Stimulated activated CD4-positive, alpha-beta T cell treated with anti-CD3 and anti-CD28 coated beads, Interleukin-2, amount 100 ng/mL, for 4 hours (primary cell): ENCODE data around the gene KHDC4.
A peak's percentile ranks its signal among the peaks of the same experiment; 100 is the strongest.
"Not testable (repeated sequence)": the region's sequence is repeated elsewhere in the genome, so short reads cannot be mapped to it uniquely, and the experiment has no call there.

Source experiments
- DNase-seq: peaks from one replicate; pipeline ENCODE4 v3.0.0-alpha.2; 2020; ENCODE audit warnings: low read depth

The KHDC4 gene

DNA sequence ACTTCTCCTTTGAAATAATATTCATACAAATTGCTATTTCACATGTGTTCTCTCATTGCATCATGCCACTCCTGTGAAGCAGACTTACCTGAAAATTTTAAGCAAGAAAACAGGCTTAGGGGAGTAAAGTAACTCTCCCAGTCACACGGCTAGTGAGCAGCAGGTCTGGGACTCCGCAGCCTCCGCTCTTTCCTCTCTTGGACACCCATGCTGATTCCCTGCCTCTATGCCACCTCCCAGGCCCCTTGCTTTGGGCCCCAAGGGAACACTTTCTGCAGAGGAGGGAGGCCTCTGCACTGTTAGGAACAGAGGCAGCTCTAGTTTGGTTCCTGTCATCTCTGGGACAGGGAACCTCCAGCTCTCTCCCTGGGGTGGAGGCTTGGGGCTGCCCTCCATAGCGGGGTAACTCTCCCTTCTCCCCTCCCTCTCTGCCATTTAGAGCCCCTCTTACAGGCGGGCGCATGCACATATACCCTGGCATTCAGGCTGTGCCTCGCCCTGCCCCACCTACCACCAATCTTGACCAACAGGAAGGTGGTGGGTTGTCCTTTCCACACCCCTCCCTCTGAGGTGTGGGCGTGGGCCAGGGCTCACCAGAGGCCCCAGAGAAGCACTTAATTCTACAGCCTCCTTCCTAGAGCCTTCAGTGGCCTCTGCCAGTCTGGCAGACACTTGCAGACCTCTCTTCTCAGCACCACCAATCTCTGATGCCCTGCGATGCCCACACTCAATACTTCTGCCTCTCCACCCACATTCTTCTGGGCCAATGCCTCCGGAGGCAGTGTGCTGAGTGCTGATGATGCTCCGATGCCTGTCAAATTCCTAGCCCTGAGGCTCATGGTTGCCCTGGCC is 7.0 kb upstream of the KHDC4 start, which contains the start of gene RXFP4:
Gene RXFP4 (plus strand): TSS at position 646 of the 852 bp plus-strand sequence. CDS start 72 bp downstream, at position 718.
- no peak for DNase-seq

DNA sequence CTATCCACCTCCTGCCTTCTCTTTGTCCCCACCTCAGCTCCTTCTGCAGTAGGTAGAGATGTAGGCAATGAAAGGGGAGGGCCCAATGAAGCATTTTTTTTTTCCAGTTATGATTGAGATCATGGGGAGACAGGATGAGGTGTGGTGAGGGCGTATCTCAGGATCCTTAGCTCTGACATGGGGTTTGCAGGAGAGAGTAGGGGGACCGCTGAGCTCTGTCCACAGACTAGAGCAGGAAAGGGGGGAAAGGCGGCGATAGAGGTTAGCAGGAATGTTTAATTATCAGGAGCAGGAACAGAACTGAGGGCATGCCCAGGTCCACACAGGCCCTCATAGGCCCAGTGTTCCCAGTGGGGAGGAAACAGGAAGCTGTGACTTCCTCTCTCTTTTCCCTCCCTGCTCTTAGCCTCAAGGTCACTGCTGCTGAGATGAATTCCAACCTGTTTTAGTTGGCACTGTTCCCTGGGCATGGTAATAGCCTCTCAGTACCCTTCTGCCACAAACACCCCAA is 6.3 kb upstream of the KHDC4 start:
- no peak for DNase-seq

DNA sequence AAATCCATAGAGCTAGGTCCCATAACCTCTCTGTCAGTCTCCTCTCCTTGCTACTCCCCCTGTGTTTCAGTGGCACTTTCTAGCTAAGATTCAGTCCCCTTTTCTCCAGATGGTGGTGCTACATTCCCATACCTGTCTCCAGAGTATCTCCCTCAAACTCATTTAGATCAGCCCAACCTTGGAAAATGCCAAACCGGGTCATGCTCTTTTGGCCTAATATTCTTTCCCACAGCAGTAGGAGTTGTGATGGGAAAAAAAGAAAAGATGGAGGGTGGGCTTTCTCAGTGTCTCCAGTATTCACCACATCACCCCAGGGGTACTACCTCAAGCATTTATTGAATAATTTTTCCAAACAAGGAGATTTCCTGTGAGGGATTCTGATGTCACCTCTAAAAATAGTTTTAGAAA is 4.0 kb upstream of the KHDC4 start:
- DNase-seq, result no peak

DNA sequence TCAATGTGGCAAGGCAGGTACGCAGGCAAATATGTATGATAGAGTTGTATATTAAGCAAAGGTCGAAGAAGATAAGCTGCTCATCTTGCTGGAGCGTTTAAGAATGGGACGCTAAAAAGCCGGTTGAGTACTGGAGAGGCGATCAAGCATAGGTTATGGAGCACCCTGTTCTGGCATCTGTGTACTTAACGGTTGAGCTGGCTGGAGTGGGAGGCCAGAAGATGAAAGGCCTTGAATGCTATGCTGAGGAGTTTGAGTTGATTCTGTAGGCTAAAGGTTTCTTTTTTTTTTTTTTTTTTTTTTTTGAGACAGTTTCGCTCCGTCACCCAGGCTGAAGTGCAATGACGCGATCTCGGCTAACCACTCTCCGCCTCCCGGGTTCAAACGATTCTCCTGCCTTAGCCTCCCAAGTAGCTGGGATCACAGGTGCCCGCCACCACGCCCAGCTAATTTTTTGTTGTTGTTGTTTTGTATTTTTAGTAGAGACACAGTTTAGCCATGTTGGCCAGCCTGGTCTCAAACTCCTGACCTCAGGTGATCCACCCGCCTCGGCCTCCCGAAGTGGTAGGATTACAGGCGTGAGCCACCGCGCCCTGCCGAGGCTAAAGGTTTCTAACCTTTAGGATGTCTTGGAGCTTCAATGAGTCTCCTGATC is 850 bp upstream of the KHDC4 start:
- no peak for DNase-seq

DNA sequence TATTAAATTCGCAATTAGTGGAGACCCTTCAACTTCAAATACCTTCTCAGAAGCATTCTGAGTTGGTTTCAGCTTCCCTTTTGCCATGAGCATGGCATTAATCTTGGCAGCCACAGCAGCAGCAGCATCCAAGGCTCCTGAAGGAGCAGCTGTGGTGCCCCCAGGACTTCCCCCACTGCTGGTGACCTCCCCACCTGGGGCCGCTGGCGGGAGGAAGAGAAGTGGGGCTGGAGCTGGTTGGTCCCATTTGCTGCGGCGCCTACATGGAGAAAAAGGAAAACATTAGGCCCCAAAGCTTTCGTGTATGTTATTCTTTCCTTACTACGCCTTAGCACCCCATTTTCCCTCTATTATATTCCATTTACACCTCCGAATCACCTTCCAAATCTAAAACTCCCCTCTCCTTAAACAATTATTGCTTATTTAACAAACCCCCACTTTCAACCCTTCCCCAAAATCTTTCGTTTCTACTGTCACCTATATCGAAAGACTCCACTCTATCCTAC is 569 bp downstream of the KHDC4 start:
- no peak for DNase-seq

DNA sequence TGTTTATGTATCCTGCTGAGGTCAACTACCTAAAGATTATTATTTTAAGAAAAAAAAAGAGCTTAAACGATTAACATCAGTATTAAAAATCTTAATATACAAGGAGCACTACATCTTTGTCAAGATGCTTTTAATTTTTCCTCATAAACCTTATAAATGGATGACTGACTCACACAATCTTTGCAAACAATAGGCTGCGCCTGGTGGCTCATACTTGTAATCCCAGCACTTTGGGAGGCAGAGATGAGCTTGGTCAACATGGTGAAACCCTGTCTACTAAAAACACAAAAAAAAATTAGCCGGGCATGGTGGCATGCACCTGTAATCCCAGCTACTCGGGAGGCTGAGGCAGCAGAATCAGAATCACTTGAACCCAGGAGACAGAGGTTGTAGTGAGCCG is 1.7 kb downstream of the KHDC4 start:
- DNase-seq, result no peak

DNA sequence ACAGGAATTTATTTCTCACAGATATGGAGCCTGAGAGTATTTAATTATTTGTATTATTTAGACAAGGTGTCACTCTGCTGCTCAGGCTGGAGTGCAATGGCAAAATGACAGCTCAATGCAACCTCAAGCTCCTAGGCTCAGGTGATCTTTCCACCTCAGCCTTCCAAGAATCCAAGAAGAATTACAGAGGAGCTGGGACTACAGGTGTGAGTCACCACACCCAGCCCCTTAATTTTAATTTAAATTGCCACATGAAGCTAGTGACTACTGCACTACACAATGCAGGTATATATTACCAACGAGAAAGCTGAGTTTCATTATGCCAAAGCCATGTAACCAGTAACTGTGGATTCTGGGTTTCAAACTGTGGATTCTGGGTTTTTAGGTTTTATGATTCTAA is 2.1 kb downstream of the KHDC4 start:
- no peak for DNase-seq

DNA sequence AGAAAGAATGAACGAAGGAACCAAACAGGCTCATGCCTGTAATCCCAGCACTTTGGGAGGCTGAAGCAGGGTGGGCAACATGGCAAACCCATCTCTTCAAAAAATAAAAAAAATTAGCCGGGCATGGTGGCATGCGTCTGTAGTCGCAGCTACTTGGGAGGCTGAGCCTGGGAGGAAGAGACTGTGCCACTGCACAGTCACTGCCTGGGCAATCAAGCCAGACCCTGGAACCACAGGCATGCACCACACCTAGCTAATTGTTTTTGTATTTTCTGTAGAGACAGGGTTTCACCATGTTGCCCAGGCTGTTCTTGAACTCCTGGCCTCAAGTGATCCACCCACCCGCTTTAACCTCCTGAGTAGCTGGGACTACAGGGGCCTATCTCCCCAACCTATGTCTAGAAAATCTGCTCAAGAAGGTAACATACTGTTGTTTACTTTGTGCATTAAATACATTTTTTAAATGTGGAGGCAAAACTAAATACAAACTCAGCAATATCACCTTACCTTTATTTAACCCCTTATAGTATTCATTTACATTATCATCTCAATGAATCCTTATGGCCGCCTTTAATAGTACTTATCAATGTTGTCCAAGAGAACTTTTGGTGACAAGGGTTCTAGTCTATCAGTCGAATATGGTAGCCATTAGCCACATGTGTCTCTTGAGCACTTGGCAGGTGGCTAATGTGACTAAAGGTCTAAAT is 2.7 kb downstream of the KHDC4 start:
- DNase-seq, result no peak

DNA sequence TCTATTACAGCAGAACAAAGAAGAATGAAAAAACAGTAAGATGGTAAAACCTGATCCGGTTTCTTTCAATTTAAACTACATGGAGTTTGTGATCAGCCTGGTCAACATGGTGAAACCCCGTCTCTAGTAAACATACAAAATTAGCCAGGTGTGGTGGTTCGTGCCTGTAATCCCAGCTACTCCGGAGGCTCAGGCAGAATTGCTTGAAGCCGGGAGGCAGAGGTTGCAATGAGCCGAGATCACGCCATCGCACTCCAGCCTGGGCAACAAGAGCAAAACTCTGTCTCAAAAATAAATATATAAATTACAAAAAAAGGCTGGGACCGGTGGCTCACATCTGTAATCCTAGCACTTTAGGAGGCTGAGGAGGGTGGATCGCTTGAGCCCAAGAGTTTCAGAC is 3.5 kb downstream of the KHDC4 start:
- DNase-seq, result not testable (repeated sequence)

DNA sequence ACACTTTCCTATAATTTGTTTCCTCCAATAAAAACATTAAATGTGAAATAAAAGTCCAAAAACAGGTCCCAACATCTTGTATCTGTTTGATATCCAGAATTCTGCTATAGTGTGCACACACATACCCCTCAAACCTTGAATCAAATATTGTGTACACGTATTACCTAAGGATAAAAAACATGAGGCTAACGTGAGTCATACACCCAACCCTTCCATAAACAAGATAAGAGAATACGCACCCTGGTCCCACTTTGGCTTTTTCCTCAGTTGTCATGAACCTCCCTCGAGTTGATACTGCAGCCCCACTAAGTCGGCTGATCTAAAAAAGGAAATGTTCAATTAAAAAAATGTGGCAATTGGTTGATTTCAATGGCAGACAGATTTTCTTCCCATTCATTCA is 5.2 kb downstream of the KHDC4 start:
- DNase-seq, result no peak

DNA sequence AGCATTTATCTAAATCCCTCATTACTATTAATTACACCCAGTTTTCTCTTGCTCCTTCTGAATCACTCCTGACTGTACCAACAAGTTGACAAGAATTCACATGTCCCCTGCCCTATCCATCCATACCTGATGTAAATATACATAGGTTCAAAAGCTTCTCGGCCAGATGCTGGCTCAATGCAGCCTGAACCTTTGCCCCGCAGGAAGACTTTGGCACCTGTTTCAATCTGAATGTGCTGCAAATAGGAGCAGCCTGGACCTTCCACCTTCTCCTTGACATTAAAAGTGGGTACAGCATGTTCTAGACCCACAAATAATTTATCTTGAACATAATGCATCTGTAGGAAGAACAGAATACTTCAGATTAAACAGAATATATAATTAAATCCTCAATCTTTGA is 8.7 kb downstream of the KHDC4 start:
- DNase-seq, result no peak

DNA sequence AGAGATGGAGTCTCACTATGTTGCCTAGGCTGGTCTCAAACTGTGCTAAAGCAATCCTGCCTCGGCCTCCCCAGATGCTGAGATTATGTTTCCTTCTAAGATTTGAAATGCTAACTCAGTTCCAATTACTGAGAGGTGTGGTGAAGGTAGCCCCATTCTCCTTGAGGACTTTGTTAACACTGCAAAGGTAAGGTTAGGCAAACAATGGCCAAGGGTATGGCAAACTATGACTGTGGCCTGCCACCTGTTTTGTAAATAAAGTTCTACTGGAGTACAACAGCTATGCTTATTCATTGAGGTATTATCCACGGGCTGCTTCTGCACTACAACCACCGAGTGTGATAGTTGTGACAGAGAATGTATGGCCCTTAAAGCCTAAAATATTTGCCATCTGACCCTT is 13.5 kb downstream of the KHDC4 start:
- no peak for DNase-seq

DNA sequence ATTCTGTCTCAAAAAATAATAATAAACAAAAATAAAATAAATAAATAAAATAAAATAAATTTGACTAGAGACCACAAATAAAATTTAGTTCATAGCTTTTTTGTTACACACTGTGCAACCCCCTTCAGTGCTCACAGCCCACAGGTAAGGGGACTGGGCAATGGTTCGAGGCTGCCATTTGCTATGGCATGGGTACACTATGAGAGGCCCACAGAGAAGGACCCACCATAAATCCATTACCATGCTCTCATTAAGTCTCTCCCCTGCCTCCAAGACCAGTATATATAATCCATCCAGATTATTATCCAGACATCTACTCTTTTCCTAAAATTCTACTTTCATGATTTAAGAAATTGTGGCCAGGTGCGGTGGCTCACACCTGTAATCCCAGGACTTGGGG is 14.4 kb downstream of the KHDC4 start:
- DNase-seq, result no peak

DNA sequence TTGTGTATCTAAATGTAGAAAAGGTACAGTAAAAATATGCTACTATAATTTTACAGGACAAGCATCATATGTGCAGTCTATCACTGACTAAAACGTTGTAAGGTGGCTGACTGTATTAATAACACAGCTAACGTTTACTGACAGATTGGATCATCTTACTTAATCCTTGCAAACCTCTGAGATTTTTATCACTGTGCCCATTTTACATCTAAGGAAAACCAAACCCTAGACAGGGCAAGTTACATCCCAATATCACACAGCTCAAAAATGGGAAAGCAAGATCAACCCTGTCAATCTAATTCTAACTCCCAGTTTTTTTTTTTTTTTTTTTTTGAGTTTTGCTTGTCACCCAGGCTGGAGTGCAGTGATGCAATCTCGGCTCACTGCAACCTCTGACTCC is 15.6 kb downstream of the KHDC4 start:
- no peak for DNase-seq

DNA sequence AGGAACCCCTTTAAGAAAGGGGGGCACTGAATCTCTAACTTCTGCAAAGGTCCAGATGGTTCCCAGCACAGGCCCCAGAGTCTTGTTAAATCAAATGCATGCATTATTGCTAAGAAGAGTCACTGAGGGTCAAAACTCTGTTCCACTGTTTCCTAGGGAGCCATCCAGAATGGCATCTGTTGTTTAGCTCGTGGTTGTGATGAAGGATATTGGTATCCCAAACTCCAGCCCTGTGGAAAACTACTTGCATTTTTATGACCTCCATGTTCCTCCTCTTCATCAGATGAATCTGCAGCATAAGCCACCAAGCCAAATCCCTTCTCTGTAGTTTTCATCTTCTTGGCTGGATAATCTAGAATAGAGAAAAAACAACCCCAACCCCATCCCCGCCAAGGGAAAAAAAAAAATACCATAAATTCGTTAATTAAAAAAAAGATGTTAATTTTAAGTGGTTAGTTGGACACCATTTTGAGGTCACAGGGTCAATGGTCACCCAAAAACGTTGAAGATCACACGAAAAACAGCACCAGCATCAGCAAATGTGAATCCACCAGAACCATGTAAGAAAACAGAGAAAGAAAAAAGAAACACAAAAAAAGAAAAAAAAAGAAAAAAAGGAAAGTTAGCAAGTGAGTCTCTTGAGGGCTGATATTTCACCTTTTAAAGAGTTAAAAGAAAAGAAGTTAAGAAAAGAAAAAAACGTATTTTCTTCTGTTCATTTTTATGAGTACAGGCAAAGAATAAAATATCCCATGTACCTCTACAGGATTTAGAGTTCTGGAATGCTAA is 20.1 kb downstream of the KHDC4 start:
- DNase-seq, result no peak

DNA sequence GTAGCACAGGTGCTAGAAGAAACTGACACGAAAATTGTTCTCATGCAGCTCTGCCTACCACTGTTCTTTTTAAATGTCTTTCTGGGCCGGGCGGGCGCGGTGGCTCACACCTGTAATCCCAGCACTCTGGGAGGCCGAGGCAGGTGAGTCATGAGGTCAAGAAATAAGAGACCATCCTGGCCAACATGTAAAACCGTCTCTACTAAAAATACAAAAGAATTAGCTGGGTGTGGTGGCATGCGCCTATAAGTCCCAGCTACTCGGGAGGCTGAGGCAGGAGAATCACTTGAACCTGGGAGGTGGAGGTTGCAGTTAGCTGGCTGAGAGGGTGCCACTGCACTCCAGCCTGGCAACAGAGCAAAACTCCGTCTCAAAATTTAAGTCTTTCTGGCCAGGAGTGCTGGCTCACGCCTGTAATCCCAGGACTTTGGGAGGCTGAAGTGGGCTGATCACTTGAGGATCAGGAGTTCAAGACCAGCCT is 22.1 kb downstream of the KHDC4 start:
- no peak for DNase-seq

DNA sequence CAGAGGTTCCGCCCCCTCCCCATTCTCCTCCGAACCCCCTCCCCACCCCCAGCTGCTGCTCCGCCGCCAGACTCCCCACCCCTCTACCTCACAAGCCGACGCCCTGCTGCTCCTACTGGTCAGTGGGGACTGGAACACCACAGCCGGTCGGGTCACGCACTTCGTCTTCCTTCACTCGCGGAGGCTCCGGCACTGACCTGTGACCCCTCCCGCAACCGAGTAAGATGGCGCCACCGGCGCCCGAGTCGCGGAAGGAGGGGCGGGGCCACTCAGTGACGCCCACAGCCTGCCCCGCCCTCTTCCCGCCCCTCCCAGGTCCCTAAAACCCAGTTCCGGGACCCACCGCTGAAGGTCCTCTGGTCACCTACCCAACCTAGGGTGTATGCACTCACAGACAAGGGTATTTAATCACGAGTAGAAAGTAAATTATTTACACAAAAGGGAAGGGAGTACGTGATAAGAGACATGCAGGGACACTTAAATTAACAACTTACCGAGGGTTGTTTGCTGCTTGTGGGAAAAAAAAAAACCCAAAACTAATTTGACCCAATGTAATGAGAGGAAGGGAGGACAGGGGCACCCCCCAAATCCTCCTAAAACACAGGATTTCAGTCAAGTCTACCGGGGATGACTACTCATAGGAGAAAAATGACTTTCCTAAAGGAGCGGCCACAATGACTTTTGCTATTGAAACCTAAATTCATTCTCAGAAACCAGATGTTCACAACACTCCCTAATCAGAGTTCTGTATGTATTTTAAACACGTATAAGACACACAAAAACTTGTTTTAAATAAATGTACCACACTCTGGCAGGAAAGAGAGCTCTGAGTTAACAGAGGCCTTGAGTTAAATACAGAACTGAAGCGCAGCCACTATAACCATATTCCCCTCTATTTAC is 22.8 kb downstream of the KHDC4 start, which contains the start of gene RIT1:
Gene RIT1 (minus strand): TSS at position 194 of the 900 bp plus-strand sequence. CDS start 588 bp downstream, outside the sequence.
- peak; percentile 75 for DNase-seq

DNA sequence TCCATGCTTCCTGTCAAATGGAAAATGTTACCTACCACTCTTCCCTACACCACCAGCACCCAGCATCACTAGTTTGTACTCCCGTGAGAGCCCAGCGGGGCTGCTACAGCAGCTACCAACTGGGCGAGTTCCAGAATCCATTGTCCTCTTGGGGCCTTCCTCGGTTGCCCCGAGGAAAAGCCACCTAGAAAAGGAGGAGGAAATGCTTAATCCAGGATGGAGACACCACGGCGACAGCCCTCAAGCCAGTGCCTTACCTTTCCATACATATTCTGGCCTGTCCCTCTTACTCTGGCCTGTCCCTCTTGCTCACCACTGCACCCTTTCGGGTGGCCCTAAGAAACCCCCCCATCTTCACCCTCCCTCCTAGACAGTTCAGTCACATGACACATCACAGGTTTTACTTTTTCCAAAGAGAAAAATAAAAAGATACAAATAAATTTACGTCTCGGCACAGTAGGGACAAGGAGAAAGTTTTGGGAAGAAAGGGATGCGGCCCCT is 23.5 kb downstream of the KHDC4 start:
- no peak for DNase-seq

DNA sequence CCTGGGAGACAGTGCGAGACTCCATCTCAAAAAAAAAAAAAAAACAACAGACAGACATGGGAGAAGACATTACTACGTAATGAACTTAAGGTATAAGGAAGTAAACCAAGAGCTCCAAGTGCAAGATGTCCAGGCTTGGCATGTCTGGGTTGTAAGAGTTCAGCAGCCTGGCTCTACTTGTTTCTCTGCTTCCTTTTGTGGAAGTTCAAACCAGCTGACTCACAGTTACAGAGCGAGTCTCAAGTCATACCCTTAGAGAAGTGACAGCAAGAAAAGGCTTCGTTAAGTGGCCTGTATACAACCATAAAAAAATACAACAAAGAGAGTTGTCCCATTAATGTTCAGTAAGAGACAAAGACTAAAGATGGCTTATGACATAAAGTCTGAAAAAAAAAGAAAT is 24.3 kb downstream of the KHDC4 start:
- no peak for DNase-seq

DNA sequence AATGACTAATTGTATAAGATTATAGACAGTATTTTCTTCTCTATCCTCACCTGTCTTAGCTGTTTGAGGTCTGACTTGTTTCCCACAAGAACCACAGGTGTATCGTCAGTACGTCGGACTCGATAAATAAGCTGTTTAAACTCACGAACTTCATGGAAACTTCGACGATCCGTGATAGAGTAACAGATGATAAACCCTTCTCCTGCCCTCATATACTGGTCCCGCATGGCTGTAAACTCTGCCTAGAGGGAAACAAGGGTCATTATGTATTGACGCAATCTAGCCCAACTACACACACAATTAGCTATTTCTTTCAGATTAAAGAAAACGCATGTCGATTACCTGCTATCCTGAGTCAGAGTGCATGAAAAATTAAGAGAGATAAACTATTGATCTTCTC is 30.0 kb downstream of the KHDC4 start:
- DNase-seq, result no peak
